Stimulated activated CD4-positive, alpha-beta T cell treated with anti-CD3 and anti-CD28 coated beads, TNF-alpha, amount 100 ng/mL, for 4 hours (primary cell): ENCODE data around the gene USHBP1.

ENCODE experiments used
- DNase-seq, 3 experiments: peaks; one replicate each; pipeline ENCODE4 v3.0.0-alpha.2; 2020; ENCODE audit warnings: low read depth in 3 of 3

The USHBP1 gene

GRCh38 chr19:17240062-17240752, 24.3 kb downstream of the USHBP1 start:
- no peak for DNase-seq

DNA sequence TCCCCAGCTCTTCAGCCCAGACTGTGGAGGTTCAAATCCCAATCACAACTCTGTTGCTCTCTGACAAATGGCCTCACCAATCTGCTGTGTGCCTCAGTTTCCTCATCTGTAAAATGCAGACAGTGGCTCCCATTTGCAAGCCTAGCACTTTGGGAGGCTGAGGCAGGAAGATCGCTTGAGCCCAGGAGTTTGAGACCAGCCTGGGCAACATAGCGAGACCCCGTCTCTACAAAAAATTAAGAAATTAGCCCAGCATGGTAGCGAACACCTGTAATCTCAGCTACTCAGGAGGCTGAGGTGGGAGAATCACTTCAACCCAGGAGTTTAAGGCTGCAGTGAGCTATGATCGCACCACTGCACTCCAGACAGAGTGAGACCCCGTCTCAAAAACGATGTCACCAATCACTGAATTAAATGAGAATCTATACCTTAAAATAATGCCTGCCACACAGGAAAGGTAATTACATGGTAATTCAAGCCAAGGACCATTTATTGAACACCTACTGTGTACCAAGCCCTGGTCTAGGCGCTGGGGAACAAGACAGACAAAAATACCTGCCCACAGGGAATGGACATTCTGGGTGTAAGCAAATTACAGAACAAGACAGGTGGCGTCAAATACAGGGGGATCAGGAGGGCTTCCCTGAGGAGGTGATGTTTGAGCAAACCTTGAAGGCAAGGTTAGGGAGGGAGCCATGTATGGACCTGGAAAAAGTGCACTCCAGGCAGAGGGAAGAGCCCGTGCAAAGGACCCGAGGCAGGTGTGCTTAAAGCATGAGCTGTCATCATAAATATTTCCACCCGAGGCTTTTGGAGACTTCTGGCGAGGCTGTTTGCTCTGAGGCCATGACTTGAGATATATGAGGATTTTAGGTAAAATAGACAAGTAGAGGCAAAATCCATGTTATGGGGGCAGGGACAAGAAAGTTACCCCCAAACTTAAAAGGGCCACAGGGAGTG, 26.5 kb downstream of the USHBP1 start:
- no peak for DNase-seq

DNA sequence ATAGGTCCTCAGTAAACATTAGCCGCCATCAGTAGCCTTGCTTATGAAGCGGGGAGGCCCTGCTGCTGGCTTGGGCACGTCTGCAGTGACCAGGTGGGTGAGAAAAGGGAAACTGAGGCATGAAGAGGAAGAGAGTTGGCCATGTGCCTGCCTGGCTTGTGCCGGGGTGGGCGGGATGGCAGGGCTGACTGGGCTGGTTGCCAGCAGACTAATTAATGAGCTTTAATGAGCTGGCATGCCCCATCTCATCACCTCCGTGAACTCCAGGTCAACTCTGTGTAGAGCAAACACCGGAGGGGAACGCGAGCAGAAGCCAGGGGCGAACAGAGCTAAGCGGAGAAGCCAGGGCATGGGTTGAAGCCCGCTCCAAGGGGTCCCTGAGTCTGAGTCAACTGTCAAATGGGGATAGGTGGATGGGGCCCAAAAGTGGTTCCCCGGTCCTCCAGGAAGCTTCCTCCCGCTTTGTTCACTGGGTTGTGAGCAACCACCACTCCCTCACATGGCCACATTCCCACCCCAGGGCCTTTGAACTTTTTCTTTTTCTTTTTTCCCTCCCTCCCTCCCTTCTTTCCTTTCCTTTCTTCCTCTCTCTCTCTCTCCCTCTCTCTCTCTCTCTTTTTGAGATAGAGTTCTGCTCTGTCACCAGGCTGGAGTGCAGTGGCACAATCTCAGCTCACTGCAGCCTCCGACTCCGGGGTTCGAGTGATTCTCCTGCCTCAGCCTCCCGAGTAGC, 27.6 kb downstream of the USHBP1 start:
- DNase-seq: no peak

DNA sequence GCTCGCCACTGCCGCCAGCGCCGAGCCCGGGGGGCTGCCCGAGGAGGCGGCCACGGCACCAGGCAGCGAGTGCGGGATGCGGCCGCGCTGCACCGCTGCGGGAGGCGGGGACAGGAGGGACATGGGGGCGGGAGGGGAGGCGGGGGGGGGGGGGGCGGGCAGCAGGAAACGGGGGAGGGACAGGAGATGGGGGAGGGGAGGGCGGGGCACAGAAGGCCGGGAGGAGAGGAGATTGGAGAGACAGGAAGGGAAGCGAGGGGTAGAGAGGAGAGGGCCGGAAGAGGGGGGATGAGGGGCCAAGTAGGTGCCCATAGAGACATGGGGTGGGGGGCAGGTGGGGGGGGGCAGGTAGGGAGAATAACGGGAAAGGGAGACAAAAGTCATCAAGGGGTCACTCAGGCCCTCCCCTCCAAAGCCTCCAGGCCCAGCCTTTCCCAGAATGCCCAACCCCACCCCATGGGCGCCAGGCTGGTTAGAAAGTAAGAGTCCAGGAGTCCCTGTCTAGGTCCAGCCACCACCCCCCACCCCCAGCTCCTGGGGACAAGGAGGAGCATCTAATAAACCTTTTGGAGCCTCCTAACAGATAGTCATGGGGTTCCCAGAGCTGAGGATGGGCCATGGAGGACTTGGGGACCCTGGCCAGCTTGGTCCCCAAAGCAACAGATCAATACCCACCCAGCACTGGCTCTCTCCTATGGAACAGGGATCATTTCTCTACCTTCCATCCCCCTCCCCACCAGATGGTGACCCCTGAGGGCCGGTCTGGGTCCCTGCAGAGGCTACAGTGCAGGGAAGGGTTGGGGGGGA, 28.4 kb downstream of the USHBP1 start:
- no peak for DNase-seq

DNA sequence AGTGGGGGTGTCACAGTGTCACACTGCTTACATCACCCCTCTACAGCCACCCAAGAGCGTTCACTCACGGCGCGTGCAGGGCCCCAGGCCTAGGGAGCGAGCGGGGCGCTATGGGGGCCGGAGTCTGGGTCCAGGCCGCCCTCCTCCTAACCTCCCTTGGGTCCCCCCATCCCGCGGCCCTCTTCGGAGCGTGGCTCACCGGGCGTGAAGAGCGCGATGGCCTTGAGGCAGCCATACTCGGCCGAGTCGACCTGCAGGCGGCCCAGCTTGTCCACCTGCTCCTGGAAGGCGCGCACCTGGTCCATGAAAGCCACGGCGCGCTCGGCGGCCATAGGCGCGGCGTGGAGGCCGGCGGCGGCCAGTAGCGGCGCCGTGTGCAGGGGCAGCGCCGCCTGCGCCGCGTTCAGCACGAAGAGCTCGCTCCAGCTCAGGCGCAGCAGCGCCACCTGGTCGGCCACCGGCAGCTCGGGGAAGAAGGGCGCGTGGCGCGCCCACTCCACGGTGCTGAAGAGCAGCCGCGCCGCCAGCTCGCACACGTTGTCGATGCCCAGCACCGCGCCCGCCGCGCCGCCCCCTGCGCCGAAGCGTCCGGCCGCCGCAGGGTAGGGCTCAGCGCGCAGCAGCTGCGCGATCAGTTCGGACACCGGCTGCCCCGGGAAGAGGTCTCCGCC, 29.1 kb downstream of the USHBP1 start:
- peak; percentile 56 to 61 (median 59) for DNase-seq

- peak; percentile 38 to 48 (median 45) for DNase-seq
Measured at GRCh38 chr19:17234911-17235299, 29.6 kb downstream of the USHBP1 start.

- no peak for DNase-seq
Measured at GRCh38 chr19:17232258-17232657, 32.3 kb downstream of the USHBP1 start.

DNA sequence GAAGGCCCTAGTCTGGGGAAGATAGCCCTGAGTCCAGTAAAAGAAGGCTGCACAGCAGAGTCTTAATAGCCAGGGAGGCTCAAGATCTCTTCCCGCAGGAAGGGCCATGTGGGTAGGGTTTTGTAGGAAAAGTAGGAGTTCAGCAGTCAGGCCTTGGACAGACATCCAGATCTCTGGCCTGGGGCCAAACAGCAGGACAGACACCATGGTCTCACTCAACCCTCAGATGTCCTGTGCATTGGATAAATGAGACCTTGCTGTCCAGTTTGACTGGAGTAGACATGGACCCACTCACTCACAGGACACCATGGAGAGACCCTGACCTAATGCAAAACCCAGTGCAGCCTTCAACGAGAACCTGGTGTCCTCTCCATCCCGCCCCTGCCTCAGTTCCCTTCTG, 34.7 kb downstream of the USHBP1 start:
- DNase-seq: no peak

GRCh38 chr19:17227798-17228367, 36.7 kb downstream of the USHBP1 start:
- DNase-seq: no peak

GRCh38 chr19:17226002-17226933, 38.3 kb downstream of the USHBP1 start, which contains the start of gene OCEL1:
OCEL1 (plus strand) TSS chr19:17226226; CDS start chr19:17226248, 22 bp downstream.
- peak; percentile 93 to 95 (median 93) for DNase-seq

GRCh38 chr19:17225053-17225452, 39.5 kb downstream of the USHBP1 start:
- DNase-seq: no peak

- DNase-seq: no peak
Measured at GRCh38 chr19:17220207-17220758, 44.3 kb downstream of the USHBP1 start.

GRCh38 chr19:17219286-17219685, 45.3 kb downstream of the USHBP1 start:
- DNase-seq: no peak

DNA sequence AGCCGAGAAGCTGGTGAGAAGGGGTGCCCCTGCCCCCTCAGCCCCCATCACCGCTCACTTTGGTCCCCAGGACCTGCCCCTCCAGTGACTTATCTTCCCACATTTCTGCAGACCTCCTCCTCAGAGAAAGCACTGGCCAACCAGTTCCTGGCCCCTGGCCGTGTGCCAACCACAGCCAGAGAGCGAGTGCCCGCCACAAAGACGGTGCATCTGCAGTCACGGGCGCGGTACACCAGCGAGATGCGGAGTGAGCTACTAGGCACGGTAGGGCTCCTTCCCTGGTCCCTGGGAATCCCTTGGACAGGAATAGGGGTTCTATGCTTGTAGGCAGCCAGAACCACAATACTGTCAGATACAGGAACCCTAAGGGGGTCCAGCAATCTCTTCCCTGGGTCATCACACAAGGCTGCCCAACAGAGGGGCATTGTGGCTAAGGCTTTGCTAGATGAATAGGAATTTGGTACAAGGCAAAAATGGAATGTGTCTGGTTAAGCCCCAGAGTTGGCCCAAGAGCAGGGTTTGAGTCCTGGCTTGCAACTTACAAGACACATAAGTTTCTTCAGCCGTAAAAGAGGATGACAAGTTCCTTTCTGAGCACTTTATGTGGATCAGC, 48.4 kb downstream of the USHBP1 start:
- DNase-seq: no peak

DNA sequence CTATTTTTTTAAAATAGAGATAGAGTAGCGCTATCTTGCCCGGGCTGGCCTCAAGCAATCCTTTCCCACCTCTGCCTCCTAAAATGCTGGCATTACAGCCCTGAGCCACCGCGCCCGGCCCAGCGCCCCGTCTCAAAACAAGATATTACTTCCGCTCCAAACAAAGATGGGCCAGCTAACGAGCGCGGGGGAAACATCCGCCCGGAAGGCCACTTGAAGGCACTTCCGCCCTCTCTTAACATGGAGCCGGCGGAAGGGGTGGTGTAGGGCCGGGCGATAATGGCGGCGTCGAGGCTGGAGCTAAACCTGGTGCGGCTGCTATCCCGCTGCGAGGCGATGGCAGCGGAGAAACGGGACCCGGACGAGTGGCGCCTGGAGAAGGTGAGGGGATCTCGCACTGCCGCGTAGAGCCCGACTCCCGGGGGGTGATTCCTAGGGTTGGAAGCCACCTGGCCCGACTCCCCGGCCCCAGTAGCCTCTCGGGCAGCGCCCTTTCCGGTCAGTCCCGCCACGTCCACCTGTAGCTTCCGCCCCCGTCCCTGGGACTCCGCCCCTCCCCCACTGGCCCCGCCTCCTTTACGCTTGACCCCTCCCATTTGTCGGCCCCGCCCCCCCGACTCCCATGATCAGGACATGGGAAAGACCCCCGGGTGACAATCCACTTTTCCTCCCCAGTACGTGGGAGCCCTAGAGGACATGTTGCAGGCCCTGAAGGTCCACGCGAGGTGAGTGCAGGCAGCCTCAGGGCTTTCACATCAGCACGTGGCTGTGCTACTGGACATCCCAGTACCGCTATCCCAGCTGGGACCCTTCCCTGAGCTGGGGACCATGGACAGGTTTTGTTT, 49.2 kb downstream of the USHBP1 start, which contains the start of gene USE1:
TSS of gene USE1 (plus strand) at position 231 of the 845 bp plus-strand sequence. CDS start at position 280, 49 bp downstream.
- peak; percentile 64 to 74 (median 71) for DNase-seq

DNA sequence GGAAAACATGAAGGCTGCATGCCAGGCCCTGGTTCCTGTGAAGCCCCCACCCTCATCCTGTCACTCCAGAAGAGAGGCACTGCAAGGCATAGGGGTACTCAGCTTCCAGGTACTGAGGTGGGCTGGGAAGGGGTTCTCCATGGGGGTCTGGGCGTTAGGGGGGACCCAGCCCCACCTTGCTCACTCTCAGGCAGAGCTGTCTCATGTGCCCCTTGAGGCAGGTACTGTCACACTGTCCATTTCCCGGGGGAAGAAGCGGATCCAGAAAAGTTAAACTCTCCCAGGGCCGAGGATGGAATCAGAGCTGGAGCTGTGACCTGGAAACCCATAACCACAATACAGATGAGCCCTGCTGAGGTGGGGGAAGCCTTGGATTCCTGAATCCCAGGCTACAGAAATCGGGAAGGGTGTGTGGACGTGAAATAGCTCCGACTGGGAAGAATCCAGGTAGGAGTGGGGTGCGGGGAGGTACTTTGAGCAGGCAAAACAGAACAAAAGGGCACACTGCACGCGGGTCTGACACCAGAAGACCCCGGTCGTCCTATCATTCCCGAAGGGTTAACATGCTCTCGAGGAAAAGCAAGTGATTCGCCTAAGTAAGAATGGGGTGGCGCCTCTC, 49.9 kb downstream of the USHBP1 start:
- no peak for DNase-seq

DNA sequence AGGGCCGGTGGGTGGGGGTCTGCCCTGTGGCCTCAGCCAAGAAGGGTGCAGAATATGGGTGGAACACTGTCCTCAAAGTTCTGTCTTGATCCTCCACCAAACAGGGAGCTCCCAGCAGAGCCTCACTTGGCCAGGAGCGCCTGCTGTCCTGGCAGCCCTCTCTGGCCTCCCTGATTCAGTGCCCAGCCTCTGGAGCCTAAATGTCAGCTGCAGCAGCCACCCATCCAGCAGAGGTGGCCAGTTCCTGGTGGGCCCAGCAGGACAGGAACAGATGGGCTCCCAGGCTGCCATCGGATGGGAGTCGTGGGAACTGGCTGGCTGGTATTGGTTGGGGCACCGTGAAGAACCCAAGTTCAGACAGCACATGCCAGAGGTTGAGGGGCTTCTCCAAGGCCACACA, 51.2 kb downstream of the USHBP1 start:
- no peak for DNase-seq
